CD4-positive, alpha-beta T cell treated with Interleukin-17A for 4 hours (primary cell): ENCODE data around the gene SLC17A4.

Experiments used
- DNase-seq: peaks from one replicate; pipeline ENCODE4 v3.0.0-alpha.2; 2020; ENCODE audit warnings: mixed read lengths

SLC17A4 gene

DNA sequence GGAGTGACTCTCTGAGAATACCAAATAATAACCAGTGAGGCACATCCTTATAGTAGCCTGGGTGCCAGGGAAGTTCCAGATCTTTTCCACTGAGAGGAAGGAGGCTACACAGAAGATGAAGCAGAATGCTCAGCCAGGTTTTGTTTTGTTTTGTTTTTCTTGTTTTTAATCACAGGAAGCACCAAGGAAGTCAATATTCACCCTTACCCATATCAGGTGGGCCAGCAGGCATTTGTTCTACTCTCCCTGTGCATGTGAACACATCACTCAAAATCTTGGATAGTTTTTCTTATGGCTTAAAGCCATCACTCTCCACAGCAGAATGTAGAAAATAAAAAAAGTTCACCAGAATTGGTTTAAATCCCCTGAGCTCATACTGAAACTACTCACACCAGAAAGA lies 66.8 kb downstream of the SLC17A4 start:
- DNase-seq = no peak

DNA sequence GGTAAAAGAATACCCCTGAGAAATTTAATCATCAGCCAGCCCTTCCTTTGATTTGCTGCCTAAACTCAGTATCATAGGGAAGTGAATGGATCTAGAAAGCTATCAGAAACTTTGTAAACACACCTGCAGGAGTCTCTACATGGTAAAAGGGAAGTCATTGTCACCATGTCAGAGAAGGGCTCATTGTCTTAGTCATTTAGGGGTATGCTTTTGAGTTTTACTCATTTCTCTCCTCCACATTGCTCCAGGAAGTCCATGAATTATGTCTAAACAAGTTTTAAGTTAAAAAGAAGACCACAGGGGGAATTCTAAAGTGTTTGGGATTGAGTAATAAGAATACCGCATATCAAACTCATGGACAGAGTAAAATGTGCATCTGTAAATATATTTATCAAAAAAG lies 74.8 kb downstream of the SLC17A4 start:
- no peak for DNase-seq

DNA sequence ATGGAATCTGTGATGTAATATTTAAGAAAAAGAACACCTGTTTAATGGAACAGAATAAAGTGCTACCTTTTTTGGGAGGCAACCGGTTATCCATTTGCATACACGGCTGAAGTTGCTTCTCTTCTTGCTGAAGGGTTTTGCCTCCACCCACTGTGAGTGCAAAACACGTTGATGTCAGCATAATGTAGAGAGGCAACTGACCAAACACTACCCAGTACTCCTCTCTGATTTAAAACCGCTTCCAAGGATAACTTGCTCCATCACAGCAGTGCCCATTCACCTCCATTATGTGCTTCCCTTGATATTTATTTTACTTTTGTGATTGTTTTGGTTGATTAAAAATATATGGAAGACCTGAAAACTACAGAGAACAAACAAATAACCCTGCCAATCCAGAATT lies 75.9 kb downstream of the SLC17A4 start:
- DNase-seq = no peak
